ENCODE results near the gene SLC25A24. TPM values are rescaled to one million over a fixed set of nuclear protein-coding genes. Genes with fewer than 3 reads are reported as not detected.

The SLC25A24 gene
- total and polyA plus RNA-seq, 4 experiments from 2014 or later = 17.3 to 23.1 (median 18.9) TPM

GRCh38 chr1:108194051-108194450, 6.1 kb downstream of the SLC25A24 start:
- no peaks in the 10 kb centered on the region for H3K27me3 ChIP-seq (ENCODE audit: insufficient read depth, low read length)
- peaks cover 0 to 5% of the 10 kb centered on the region in 2 donors for H3K9me3 ChIP-seq (ENCODE audit: control insufficient read depth in 1 of 2, low read length in 2 of 2)
- no peak overlapping the region for H3K4me3 ChIP-seq (ENCODE audit: low read length in 2 of 2)
- CTCF ChIA-PET (ENCODE audit: partially characterized antibody) = no interaction called here
- H3K4me1 Mint-ChIP-seq = peaks cover 20 to 28% (median 24%) of the 10 kb centered on the region in 4 donors
- POLR2A ChIA-PET (ENCODE audit: partially characterized antibody) = no interaction called here
- H3K27ac ChIP-seq (ENCODE audit: low read depth, low read length) = no peak overlapping the region
- peaks cover 46 to 62% of the 10 kb centered on the region in 2 donors for H3K36me3 Mint-ChIP-seq
- no peak for DNase-seq
- peaks cover 6% of the 10 kb centered on the region for H3K36me3 ChIP-seq (ENCODE audit: insufficient read depth, low read length)
- H3K4me3 Mint-ChIP-seq = no peak overlapping the region
- intact Hi-C loops (cut with micrococcal nuclease) = loop anchor here (10.0 kb wide), 1 partner anchor 409 kb away; no protein-coding TSS in a partner anchor
- peak overlapping the region in 1 of 7 donors; percentile 15 for H3K27ac Mint-ChIP-seq
- peaks cover 13% of the 10 kb centered on the region for H3K4me1 ChIP-seq (ENCODE audit: insufficient read depth, low read length)
- peaks cover 0 to 18% (median 11%) of the 10 kb centered on the region in 8 donors for H3K9me3 Mint-ChIP-seq
- H3K27me3 Mint-ChIP-seq = no peaks in the 10 kb centered on the region

GRCh38 chr1:108193333-108193732, 6.8 kb downstream of the SLC25A24 start:
- DNase-seq = no peak
- ChIA-PET CTCF (ENCODE audit: partially characterized antibody) (no interaction called here), POLR2A (ENCODE audit: partially characterized antibody) (no interaction called here)
- Mint-ChIP-seq H3K4me1 (peaks cover 17 to 21% (median 18%) of the 10 kb centered on the region in 4 donors), H3K4me3 (no peak overlapping the region), H3K36me3 (peaks cover 51 to 69% of the 10 kb centered on the region in 2 donors), H3K9me3 (peaks cover 0 to 19% (median 11%) of the 10 kb centered on the region in 8 donors), H3K27me3 (no peaks in the 10 kb centered on the region), H3K27ac (no peak overlapping the region)
- H3K27me3 ChIP-seq (ENCODE audit: insufficient read depth, low read length) = no peaks in the 10 kb centered on the region
- H3K4me1 ChIP-seq (ENCODE audit: insufficient read depth, low read length) = peaks cover 6% of the 10 kb centered on the region
- no peak overlapping the region for H3K4me3 ChIP-seq (ENCODE audit: low read length in 2 of 2)
- peaks cover 0 to 5% of the 10 kb centered on the region in 2 donors for H3K9me3 ChIP-seq (ENCODE audit: control insufficient read depth in 1 of 2, low read length in 2 of 2)
- H3K27ac ChIP-seq (ENCODE audit: low read depth, low read length) = no peak overlapping the region
- H3K36me3 ChIP-seq (ENCODE audit: insufficient read depth, low read length) = peaks cover 6% of the 10 kb centered on the region
- intact Hi-C loops (cut with micrococcal nuclease) = loop anchor here (10.0 kb wide), 1 partner anchor 409 kb away; no protein-coding TSS in a partner anchor

- peaks cover 2 to 23% (median 13%) of the 10 kb centered on the region in 8 donors for H3K9me3 Mint-ChIP-seq
- peaks cover 0 to 5% of the 10 kb centered on the region in 2 donors for H3K9me3 ChIP-seq (ENCODE audit: control insufficient read depth in 1 of 2, low read length in 2 of 2)
- DNase-seq = no peak
- no peaks in the 10 kb centered on the region for H3K27me3 ChIP-seq (ENCODE audit: insufficient read depth, low read length)
- no peaks in the 10 kb centered on the region for H3K4me1 ChIP-seq (ENCODE audit: insufficient read depth, low read length)
- peaks cover 12 to 16% (median 13%) of the 10 kb centered on the region in 4 donors for H3K4me1 Mint-ChIP-seq
- H3K27ac Mint-ChIP-seq = no peak overlapping the region
- peaks cover 55 to 68% of the 10 kb centered on the region in 2 donors for H3K36me3 Mint-ChIP-seq
- H3K27me3 Mint-ChIP-seq = no peaks in the 10 kb centered on the region
- no peak overlapping the region for H3K27ac ChIP-seq (ENCODE audit: low read depth, low read length)
- H3K4me3 Mint-ChIP-seq = no peak overlapping the region
- intact Hi-C loops (cut with micrococcal nuclease) = loop anchor here (10.0 kb wide), 1 partner anchor 408 kb away; no protein-coding TSS in a partner anchor
- no peak overlapping the region for H3K4me3 ChIP-seq (ENCODE audit: low read length in 2 of 2)
- ChIA-PET POLR2A (ENCODE audit: partially characterized antibody) (no interaction called here), CTCF (ENCODE audit: partially characterized antibody) (no interaction called here)
- H3K36me3 ChIP-seq (ENCODE audit: insufficient read depth, low read length) = peaks cover 6% of the 10 kb centered on the region
Observed at GRCh38 chr1:108192581-108192980, 7.6 kb downstream of the SLC25A24 start.

DNA sequence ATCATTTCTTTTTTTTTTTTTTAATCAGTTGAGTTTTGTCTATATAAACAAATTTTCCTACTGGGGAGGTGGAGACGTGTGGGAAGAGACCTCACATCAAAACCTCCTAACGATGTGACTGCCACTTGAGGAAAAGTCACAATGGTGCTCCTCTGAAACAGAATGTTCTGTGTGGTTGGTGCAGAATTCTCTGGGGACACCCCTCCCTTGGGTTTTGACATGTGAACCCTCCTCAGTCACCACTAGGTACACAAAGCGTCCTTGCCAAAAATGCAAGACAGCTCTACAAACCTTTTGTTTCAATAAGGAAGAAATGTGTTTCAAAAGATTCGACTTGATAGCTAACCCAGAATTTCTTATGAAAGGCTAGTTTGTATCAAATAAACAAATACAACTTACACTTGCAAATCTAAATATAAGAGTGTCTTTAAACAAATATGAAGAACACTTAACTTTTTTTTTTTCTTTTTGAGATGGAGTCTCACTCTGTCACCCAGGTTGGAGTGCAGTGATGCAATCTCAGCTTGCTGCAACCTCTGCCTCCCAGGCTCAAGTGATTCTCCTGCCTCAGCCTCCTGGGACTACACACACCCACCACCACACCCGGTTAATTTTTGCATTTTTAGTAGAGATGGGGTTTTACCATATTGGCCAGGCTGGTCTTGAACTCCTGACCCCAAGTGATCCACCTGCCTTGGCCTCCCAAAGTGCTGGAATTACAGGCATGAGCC, 9.3 kb downstream of the SLC25A24 start:
- Histone ChIP-seq H3K27ac (ENCODE audit: low read depth, low read length) (no peak overlapping the region), H3K27me3 (ENCODE audit: insufficient read depth, low read length) (no peaks in the 10 kb centered on the region), H3K4me3 (ENCODE audit: low read length in 2 of 2) (no peak overlapping the region), H3K36me3 (ENCODE audit: insufficient read depth, low read length) (peaks cover 6% of the 10 kb centered on the region), H3K9me3 (ENCODE audit: control insufficient read depth in 1 of 2, low read length in 2 of 2) (peaks cover 0 to 5% of the 10 kb centered on the region in 2 donors), H3K4me1 (ENCODE audit: insufficient read depth, low read length) (no peaks in the 10 kb centered on the region)
- intact Hi-C loops (cut with micrococcal nuclease) = loop anchor here (10.0 kb wide), 1 partner anchor 406 kb away; no protein-coding TSS in a partner anchor
- DNase-seq = no peak
- Mint-ChIP-seq H3K27me3 (no peaks in the 10 kb centered on the region), H3K4me3 (no peak overlapping the region), H3K9me3 (peaks cover 0 to 23% (median 13%) of the 10 kb centered on the region in 8 donors), H3K36me3 (peaks cover 57 to 66% of the 10 kb centered on the region in 2 donors), H3K27ac (no peak overlapping the region), H3K4me1 (peaks cover 4 to 9% (median 7%) of the 10 kb centered on the region in 4 donors)
- POLR2A ChIA-PET (ENCODE audit: partially characterized antibody) = no interaction called here
- CTCF ChIA-PET (ENCODE audit: partially characterized antibody) = interaction anchor here (1.7 kb wide), 1 partner anchor 10 kb away, joined by 8 read pairs; the partner anchor contains the start of gene SLC25A24

GRCh38 chr1:108190001-108190634, 10.0 kb downstream of the SLC25A24 start:
- Histone ChIP-seq H3K4me3 (ENCODE audit: low read length in 2 of 2) (no peak overlapping the region), H3K9me3 (ENCODE audit: control insufficient read depth in 1 of 2, low read length in 2 of 2) (peaks cover 0 to 5% of the 10 kb centered on the region in 2 donors), H3K36me3 (ENCODE audit: insufficient read depth, low read length) (peaks cover 6% of the 10 kb centered on the region), H3K4me1 (ENCODE audit: insufficient read depth, low read length) (no peaks in the 10 kb centered on the region), H3K27ac (ENCODE audit: low read depth, low read length) (no peak overlapping the region), H3K27me3 (ENCODE audit: insufficient read depth, low read length) (no peaks in the 10 kb centered on the region)
- ChIA-PET POLR2A (ENCODE audit: partially characterized antibody) (interaction anchor here (0.8 kb wide), 1 partner anchor 10 kb away, joined by 3 read pairs; the partner anchor contains the start of gene SLC25A24), CTCF (ENCODE audit: partially characterized antibody) (interaction anchor here (0.7 to 1.7 kb wide), 2 partner anchors 10 to 12 kb away, joined by 3 to 8 read pairs; partner anchors contain the start of gene SLC25A24)
- DNase-seq = no peak
- peaks cover 4 to 9% (median 6%) of the 10 kb centered on the region in 4 donors for H3K4me1 Mint-ChIP-seq
- peaks cover 55 to 66% of the 10 kb centered on the region in 2 donors for H3K36me3 Mint-ChIP-seq
- no peaks in the 10 kb centered on the region for H3K27me3 Mint-ChIP-seq
- no peak overlapping the region for H3K27ac Mint-ChIP-seq
- H3K9me3 Mint-ChIP-seq = peaks cover 0 to 23% (median 12%) of the 10 kb centered on the region in 8 donors
- no peak overlapping the region for H3K4me3 Mint-ChIP-seq
- intact Hi-C loops (cut with micrococcal nuclease) = loop anchor here (10.0 kb wide), 1 partner anchor 405 kb away; no protein-coding TSS in a partner anchor

DNA sequence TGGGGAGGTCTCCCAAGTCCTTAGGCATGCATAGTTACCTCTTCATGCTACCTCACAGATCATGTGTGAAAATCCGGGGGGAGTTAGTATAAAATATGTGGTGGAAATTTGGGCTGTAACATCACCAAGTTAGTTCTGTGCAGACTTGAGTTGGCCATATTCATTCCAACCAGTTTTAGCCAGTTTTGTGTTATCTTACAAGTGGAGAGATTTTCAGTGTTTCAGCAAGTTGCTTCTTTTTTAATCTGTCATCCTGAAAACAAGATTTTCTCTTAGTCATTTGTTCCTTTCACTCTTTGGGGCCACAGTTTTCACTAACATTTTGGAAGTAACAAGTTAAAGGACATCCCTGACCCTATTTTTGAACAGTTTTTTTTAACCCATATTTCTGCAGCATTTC, 11.3 kb downstream of the SLC25A24 start:
- Histone ChIP-seq H3K27ac (ENCODE audit: low read depth, low read length) (no peak overlapping the region), H3K9me3 (ENCODE audit: control insufficient read depth in 1 of 2, low read length in 2 of 2) (peaks cover 0 to 5% of the 10 kb centered on the region in 2 donors), H3K4me1 (ENCODE audit: insufficient read depth, low read length) (no peaks in the 10 kb centered on the region), H3K4me3 (ENCODE audit: low read length in 2 of 2) (no peak overlapping the region), H3K36me3 (ENCODE audit: insufficient read depth, low read length) (no peaks in the 10 kb centered on the region), H3K27me3 (ENCODE audit: insufficient read depth, low read length) (no peaks in the 10 kb centered on the region)
- Mint-ChIP-seq H3K36me3 (peaks cover 57 to 69% of the 10 kb centered on the region in 2 donors), H3K4me3 (no peak overlapping the region), H3K4me1 (peaks cover 4 to 7% (median 4%) of the 10 kb centered on the region in 4 donors), H3K27me3 (no peaks in the 10 kb centered on the region), H3K27ac (no peak overlapping the region), H3K9me3 (peaks cover 0 to 24% (median 11%) of the 10 kb centered on the region in 8 donors)
- POLR2A ChIA-PET (ENCODE audit: partially characterized antibody) = no interaction called here
- intact Hi-C loops (cut with micrococcal nuclease) = no loop called here
- CTCF ChIA-PET (ENCODE audit: partially characterized antibody) = no interaction called here
- DNase-seq = no peak

Measured in CD4-positive, alpha-beta memory T cell (primary cell).